HepG2 (cell line): ENCODE measurements around the gene FAF2. TPM values are rescaled to one million over a fixed set of nuclear protein-coding genes. Genes with fewer than 3 reads are reported as not detected.

Experiments
- FOXA3 ChIP-seq: IDR thresholded peaks from 2 replicates; pipeline ENCODE4 v1.6.1; 2016; ENCODE audit warnings: missing genetic modification reagents, missing compliant biosample characterization
- HDAC2 ChIP-seq: sonication (generic); formaldehyde crosslinking; IDR thresholded peaks from 2 replicates; pipeline ENCODE4 v1.4.0; 2020; ENCODE audit warnings: missing genetic modification reagents
- HNRNPLL ChIP-seq: fragments of 200-400 bp; formaldehyde crosslinking; IDR thresholded peaks from 2 replicates; pipeline ENCODE4 v1.6.1; 2017; ENCODE audit warnings: mild to moderate bottlenecking, low read depth, low read length; ENCODE audit not compliant: poor library complexity, severe bottlenecking
- HOXA3 ChIP-seq: sonication (generic); formaldehyde crosslinking; IDR thresholded peaks from 2 replicates; pipeline ENCODE4 v1.5.0; 2020; ENCODE audit warnings: missing genetic modification reagents
- JUN ChIP-seq: sonication (generic); formaldehyde crosslinking; IDR thresholded peaks from 2 replicates; pipeline ENCODE4 v1.4.0; 2020; ENCODE audit warnings: mild to moderate bottlenecking, missing genetic modification reagents
- KDM5B ChIP-seq: sonication (generic); formaldehyde crosslinking; IDR thresholded peaks from 2 replicates; pipeline ENCODE4 v1.4.0; 2020; ENCODE audit warnings: missing genetic modification reagents, mild to moderate bottlenecking, borderline replicate concordance
- NR2F6 ChIP-seq, 2 experiments: IDR thresholded peaks; 2 replicates each; pipeline ENCODE4 v1.6.1; 2016; ENCODE audit warnings: antibody characterized with exemption in 1 of 2, mild to moderate bottlenecking in 1 of 2
- NRL ChIP-seq: sonication (generic); formaldehyde crosslinking; IDR thresholded peaks from 2 replicates; pipeline ENCODE4 v1.5.0; 2020; ENCODE audit warnings: missing genetic modification reagents, mild to moderate bottlenecking, moderate library complexity, borderline replicate concordance
- PITX1 ChIP-seq: sonication (generic); formaldehyde crosslinking; IDR thresholded peaks from 2 replicates; pipeline ENCODE4 v1.5.1; 2020; ENCODE audit warnings: mild to moderate bottlenecking, missing genetic modification reagents
- RARA ChIP-seq: IDR thresholded peaks from 2 replicates; pipeline ENCODE4 v1.6.1; 2016; ENCODE audit warnings: missing genetic modification reagents, missing compliant biosample characterization
- SAP130 ChIP-seq: IDR thresholded peaks from 2 replicates; pipeline ENCODE4 v1.6.1; 2016; ENCODE audit warnings: low read depth
- SOX13 ChIP-seq, 3 experiments: fragments of 450-650 bp in 1 of 3; sonication (generic) in 1 of 3; formaldehyde crosslinking in 1 of 3; IDR thresholded peaks in 2 of 3; conservative IDR thresholded peaks in 1 of 3; 2 replicates each; pipeline versions ENCODE4 v1.5.0 to v1.6.1; 2016 to 2020; ENCODE audit warnings: antibody characterized with exemption in 1 of 3, mild to moderate bottlenecking in 1 of 3, missing compliant biosample characterization in 1 of 3, missing genetic modification reagents in 1 of 3, moderate library complexity in 1 of 3
- THRA ChIP-seq: sonication (generic); formaldehyde crosslinking; IDR thresholded peaks from 2 replicates; pipeline ENCODE4 v1.4.0; 2020; ENCODE audit warnings: missing genetic modification reagents, borderline replicate concordance
- ZBTB20 ChIP-seq: sonication (generic); formaldehyde crosslinking; IDR thresholded peaks from 2 replicates; pipeline ENCODE4 v1.8.1; 2023; ENCODE audit warnings: missing genetic modification reagents, low read depth, mild to moderate bottlenecking, borderline replicate concordance
- ZNF292 ChIP-seq: sonication (generic); formaldehyde crosslinking; IDR thresholded peaks from 2 replicates; pipeline ENCODE4 v1.8.1; 2022; ENCODE audit warnings: mild to moderate bottlenecking, low read depth, missing genetic modification reagents, borderline replicate concordance
- ZNF318 ChIP-seq: sonication (generic); formaldehyde crosslinking; IDR thresholded peaks from 2 replicates; pipeline ENCODE4 v1.4.0; 2020; ENCODE audit warnings: mild to moderate bottlenecking, missing genetic modification reagents
- ZNF414 ChIP-seq: sonication (generic); formaldehyde crosslinking; IDR thresholded peaks from 2 replicates; pipeline ENCODE4 v1.5.0; 2020; ENCODE audit warnings: missing genetic modification reagents
- ZNF644 ChIP-seq: IDR thresholded peaks from 2 replicates; pipeline ENCODE4 v1.6.1; 2016; ENCODE audit warnings: low read depth
- polyA plus RNA-seq, 8 experiments: library from polyadenylated mRNA; depleted of rRNA in 3 of 8; stranded (reverse) in 7 of 8; unstranded in 1 of 8; fragments of >200 nt; fragmentation: Illumina TruSeq in 4 of 8; extraction: Trizol in 4 of 8; gene quantifications; 2 replicates each; pipeline versions ENCODE4 v1.2.1 to v1.2.3, GENCODE V29; 2011 to 2016; ENCODE audit warnings: low read depth in 4 of 8, missing spikeins in 1 of 8, mixed read lengths in 1 of 8; ENCODE audit not compliant: insufficient read depth in 1 of 8
- total RNA-seq, 5 experiments: library from RNA; depleted of rRNA; stranded (reverse); fragments of >200 nt; fragmentation: Illumina TruSeq; extraction: Trizol; gene quantifications; 2 replicates each; pipeline ENCODE4 v1.2.3, GENCODE V29; 2016; ENCODE audit warnings: low read depth in 1 of 5

FAF2 gene
- total and polyA plus RNA-seq, 2 of the 13 experiments (the other 11 are each of a cell fraction or from before 2014, with no cell fraction given) = 27.8 to 34.3 TPM

GRCh38 chr5:176545737-176546509 lies 97.7 kb downstream of the FAF2 start (continued):
- TF ChIP-seq RARA = peak; percentile 54
- TF ChIP-seq THRA (CRISPR knock-in tag) = peak; percentile 61
- TF ChIP-seq KDM5B (CRISPR knock-in tag) = 0 out of 2 replicates have a peak, but pooled peaks have one; percentile 12
- no peak for TF ChIP-seq ZNF414 (CRISPR knock-in tag)
- no peak for TF ChIP-seq SOX13 (IDR thresholded peaks at IDR 0.05)
- TF ChIP-seq SOX13 (CRISPR knock-in tag; conservative IDR thresholded peaks at IDR 0.05 in 1 of 2, IDR thresholded peaks at IDR 0.05 in 1 of 2) = peak in 1 of 2 experiments; percentile 59; a peak in 2 of 4 replicates
- TF ChIP-seq ZNF644 (CRISPR knock-in tag) = peak; percentile 98
- no peak for TF ChIP-seq HNRNPLL
- TF ChIP-seq PITX1 = 0 out of 2 replicates have a peak, but pooled peaks have one; percentile 23
- TF ChIP-seq ZBTB20 = peak; percentile 37; the same call in 1 of the 2 replicates
- TF ChIP-seq HOXA3 (CRISPR knock-in tag) = peak; percentile 57
- peak; percentile 45; the same call in 1 of the 2 replicates for TF ChIP-seq JUN
- no peak for TF ChIP-seq NR2F6 (IDR thresholded peaks at IDR 0.05)
- peak; percentile 51; the same call in 1 of the 2 replicates for TF ChIP-seq NR2F6 (CRISPR knock-in tag; IDR thresholded peaks at IDR 0.05)
- peak; percentile 55; the same call in 1 of the 2 replicates for TF ChIP-seq HDAC2 (CRISPR knock-in tag)
- TF ChIP-seq SAP130 (CRISPR knock-in tag) = peak; percentile 77
- 0 out of 2 replicates have a peak, but pooled peaks have one; percentile 19 for TF ChIP-seq ZNF292
- 0 out of 2 replicates have a peak, but pooled peaks have one; percentile 47 for TF ChIP-seq NRL
- TF ChIP-seq ZNF318 (CRISPR knock-in tag) = 0 out of 2 replicates have a peak, but pooled peaks have one; percentile 38
- peak; percentile 69; the same call in 1 of the 2 replicates for TF ChIP-seq FOXA3 (CRISPR knock-in tag)
